Spleen (tissue), 11 donors: Measurements from ENCODE around the gene SH3TC2. TPM values are rescaled to one million over a fixed set of nuclear protein-coding genes. Genes with fewer than 3 reads are reported as not detected.

Experiments used
- DNase-seq: peaks from one replicate; pipeline ENCODE4 v3.0.0-alpha.2; 2020
- H3K27ac ChIP-seq, 8 donors: fragments of 200-600 bp; sonication (generic) in 7 of 8; 1 replicate in 4 of 8; 2 replicates in 4 of 8; pipeline versions ENCODE4 v1.5.0 to v1.8.0; 2016 to 2021; ENCODE audit warnings: inconsistent platforms in 4 of 8, mild to moderate bottlenecking in 4 of 8, moderate library complexity in 1 of 8
- H3K27me3 ChIP-seq, 7 donors: fragments of 200-600 bp; sonication (generic) in 6 of 7; replicated peaks in 1 of 7; 1 replicate in 4 of 7; 2 replicates in 3 of 7; pipeline versions ENCODE4 v1.5.0 to v1.8.0; 2016 to 2021; ENCODE audit warnings: inconsistent platforms in 3 of 7, mild to moderate bottlenecking in 1 of 7
- H3K36me3 ChIP-seq, 6 donors: fragments of 200-600 bp; sonication (generic) in 5 of 6; 1 replicate in 4 of 6; 2 replicates in 2 of 6; pipeline versions ENCODE4 v1.5.0 to v1.8.0; 2016 to 2021; ENCODE audit warnings: inconsistent platforms in 2 of 6
- H3K4me1 ChIP-seq, 6 donors: fragments of 200-600 bp; sonication (generic) in 5 of 6; 1 replicate in 3 of 6; 2 replicates in 3 of 6; pipeline versions ENCODE4 v1.5.0 to v1.8.0; 2016 to 2021; ENCODE audit warnings: inconsistent platforms in 3 of 6
- H3K4me3 ChIP-seq, 8 donors: fragments of 200-600 bp; sonication (generic) in 7 of 8; 1 replicate in 4 of 8; 2 replicates in 4 of 8; pipeline versions ENCODE4 v1.5.0 to v1.8.0; 2016 to 2021; ENCODE audit warnings: inconsistent platforms in 4 of 8, mild to moderate bottlenecking in 4 of 8, moderate library complexity in 2 of 8
- H3K9me3 ChIP-seq, 8 donors: fragments of 200-600 bp; sonication (generic) in 7 of 8; 1 replicate in 4 of 8; 2 replicates in 4 of 8; pipeline versions ENCODE4 v1.5.0 to v1.8.0; 2016 to 2021; ENCODE audit warnings: inconsistent platforms in 4 of 8
- POLR2A ChIP-seq, 3 donors: fragments of 450-650 bp; IDR thresholded peaks; one replicate each; pipeline ENCODE4 v1.5.1; 2017; ENCODE audit warnings: antibody characterized with exemption in 3 of 3, mild to moderate bottlenecking in 1 of 3
- POLR2AphosphoS5 ChIP-seq, 3 donors: sonication (generic); formaldehyde crosslinking; IDR thresholded peaks; one replicate each; pipeline ENCODE4 v1.5.1; 2017; ENCODE audit warnings: antibody characterized with exemption in 3 of 3
- WGBS, 5 donors: extraction: QIAGEN DNeasy Blood & Tissue Kit in 3 of 5; methylation state at CpG; one replicate each; pipeline versions ENCODE4 v1.1.5 to v1.1.7; 2013 to 2018; 5-methylcytosine and 5-hydroxymethylcytosine counted together
- intact Hi-C: fragments of 100-400 bp; cut with DNase I; formaldehyde crosslinking; loops from one replicate; pipeline ENCODE4 v1.15.0; 2023; ENCODE audit warnings: low total_unique reads
- polyA plus RNA-seq, 3 donors: library from polyadenylated mRNA; stranded (reverse); fragments of 200-250 nt; gene quantifications; one replicate each; pipeline ENCODE4 v1.2.1, GENCODE V29; 2013
- total RNA-seq, 7 donors: library from RNA; depleted of rRNA in 3 of 7; stranded (reverse); fragments of >200 nt in 3 of 7; fragmentation: NEBNext Ultra II Directional in 4 of 7; extraction: Animal tissue kit (Norgen Biotek cat#: 25700) in 4 of 7; gene quantifications; one replicate each; pipeline versions ENCODE4 v1.1.0 to v1.2.1, GENCODE V29; 2016 to 2021
- TF ChIP-seq, protein P1 (sequence below), 11 experiments: fragments of 200-600 bp in 7 of 11; fragments of 450-650 bp in 4 of 11; sonication (generic) in 4 of 11; IDR thresholded peaks in 8 of 11; conservative IDR thresholded peaks in 3 of 11; 1 replicate in 7 of 11; 2 replicates in 4 of 11; pipeline versions ENCODE4 v1.4.0 to v1.8.0; 2016 to 2021; ENCODE audit warnings: antibody characterized with exemption in 11 of 11, inconsistent platforms in 4 of 11, mild to moderate bottlenecking in 1 of 11
- donor health status: healthy with polysubstance abuse.
- donor health status: DM: no; HTN: no; CAD: no; lungs with moderate emphysema.
- donor health status: DM: no; HTN: no; CAD: no.
- donor health status: Bipolar disorder and iron deficiency.
- donor health status: healthy.
- donor health status: DM: no; HTN: no; CAD: no.
- donor health status: DM: yes; HTN: yes; CAD: no.

SH3TC2 gene
- total and polyA plus RNA-seq, 10 donors: 0.02 to 2.8 (median 1.4) TPM

- no peaks in the 10 kb centered on the region for H3K9me3 ChIP-seq
- H3K36me3 ChIP-seq: no peaks in the 10 kb centered on the region
- TF ChIP-seq POLR2A (IDR thresholded peaks at IDR 0.05) (no peak), POLR2AphosphoS5 (IDR thresholded peaks at IDR 0.05) (no peak)
- TF ChIP-seq, protein P1, sequence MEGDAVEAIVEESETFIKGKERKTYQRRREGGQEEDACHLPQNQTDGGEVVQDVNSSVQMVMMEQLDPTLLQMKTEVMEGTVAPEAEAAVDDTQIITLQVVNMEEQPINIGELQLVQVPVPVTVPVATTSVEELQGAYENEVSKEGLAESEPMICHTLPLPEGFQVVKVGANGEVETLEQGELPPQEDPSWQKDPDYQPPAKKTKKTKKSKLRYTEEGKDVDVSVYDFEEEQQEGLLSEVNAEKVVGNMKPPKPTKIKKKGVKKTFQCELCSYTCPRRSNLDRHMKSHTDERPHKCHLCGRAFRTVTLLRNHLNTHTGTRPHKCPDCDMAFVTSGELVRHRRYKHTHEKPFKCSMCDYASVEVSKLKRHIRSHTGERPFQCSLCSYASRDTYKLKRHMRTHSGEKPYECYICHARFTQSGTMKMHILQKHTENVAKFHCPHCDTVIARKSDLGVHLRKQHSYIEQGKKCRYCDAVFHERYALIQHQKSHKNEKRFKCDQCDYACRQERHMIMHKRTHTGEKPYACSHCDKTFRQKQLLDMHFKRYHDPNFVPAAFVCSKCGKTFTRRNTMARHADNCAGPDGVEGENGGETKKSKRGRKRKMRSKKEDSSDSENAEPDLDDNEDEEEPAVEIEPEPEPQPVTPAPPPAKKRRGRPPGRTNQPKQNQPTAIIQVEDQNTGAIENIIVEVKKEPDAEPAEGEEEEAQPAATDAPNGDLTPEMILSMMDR (IDR thresholded peaks at IDR 0.05 in 8 of 11, conservative IDR thresholded peaks at IDR 0.05 in 3 of 11): no peak
- no peaks in the 10 kb centered on the region for H3K27me3 ChIP-seq
- no peak overlapping the region for H3K27ac ChIP-seq
- no peak overlapping the region for H3K4me3 ChIP-seq
- intact Hi-C loops: no loop called here
- no peak for DNase-seq
- H3K4me1 ChIP-seq: no peaks in the 10 kb centered on the region
These were observed 55.7 kb downstream of the SH3TC2 start for GRCh38 chr5:149007174-149007573.

DNA sequence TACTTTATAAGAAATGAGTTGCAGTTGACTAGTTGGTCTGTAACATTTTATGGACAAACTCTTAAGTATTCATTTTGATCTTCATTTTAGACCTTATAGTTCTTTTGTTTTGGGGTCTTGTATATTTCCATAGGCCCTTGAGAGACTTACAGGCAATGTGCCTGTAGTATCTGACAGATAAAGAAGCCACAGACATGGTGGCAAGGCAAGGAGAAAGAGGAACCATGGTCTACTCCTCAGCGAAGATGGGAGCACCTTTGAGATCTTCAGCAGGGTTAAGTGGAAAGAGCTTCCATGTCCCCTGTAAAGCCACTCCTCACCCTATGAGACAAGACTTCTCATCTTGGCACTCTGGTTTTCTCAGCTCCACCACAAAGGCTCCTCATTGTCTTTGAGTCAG, 56.4 kb downstream of the SH3TC2 start:
- DNase-seq: no peak
- intact Hi-C loops: no loop called here

GRCh38 chr5:149005077-149005892, 57.6 kb downstream of the SH3TC2 start:
- WGBS, 5 donors: 57 to 72% (median 62%) methylated on average over 2 of the region's 2 CpGs

More for the DNA sequence above, 56.4 kb downstream of the SH3TC2 start:
- H3K4me3 ChIP-seq: no peak overlapping the region
- no peak overlapping the region for H3K27ac ChIP-seq
- H3K4me1 ChIP-seq: no peaks in the 10 kb centered on the region
- no peaks in the 10 kb centered on the region for H3K9me3 ChIP-seq
- WGBS, 5 donors: 76 to 100% (median 88%) methylated on average over 1 of the region's 1 CpG
- no peaks in the 10 kb centered on the region for H3K36me3 ChIP-seq
- no peaks in the 10 kb centered on the region for H3K27me3 ChIP-seq
- TF ChIP-seq POLR2AphosphoS5 (IDR thresholded peaks at IDR 0.05): no peak
- TF ChIP-seq, protein P1 (IDR thresholded peaks at IDR 0.05 in 8 of 11, conservative IDR thresholded peaks at IDR 0.05 in 3 of 11): no peak
- no peak for TF ChIP-seq POLR2A (IDR thresholded peaks at IDR 0.05)

DNA sequence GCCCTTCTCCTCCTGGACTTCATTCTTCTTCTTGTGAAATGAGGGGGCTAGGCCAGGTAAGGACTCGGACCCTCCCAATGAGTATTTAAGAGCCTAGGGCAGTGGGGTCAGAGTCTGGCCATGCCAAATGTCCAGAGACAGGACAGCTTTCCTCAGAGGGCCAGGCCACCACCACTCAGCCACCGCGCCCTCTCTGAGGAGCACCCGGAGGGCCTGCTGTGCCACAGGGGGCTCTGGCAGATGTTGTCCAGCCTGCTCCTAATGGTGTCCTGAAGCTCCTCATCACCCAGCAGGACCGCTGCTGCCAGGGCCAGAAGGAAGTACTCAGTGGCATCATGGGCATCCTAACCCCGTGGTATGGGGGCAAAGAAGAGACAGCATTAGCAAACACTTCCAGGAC, 58.3 kb downstream of the SH3TC2 start:
- TF ChIP-seq, protein P1 (IDR thresholded peaks at IDR 0.05 in 8 of 11, conservative IDR thresholded peaks at IDR 0.05 in 3 of 11): no peak
- TF ChIP-seq POLR2A (IDR thresholded peaks at IDR 0.05): no peak
- TF ChIP-seq POLR2AphosphoS5 (IDR thresholded peaks at IDR 0.05): no peak
- Histone ChIP-seq H3K9me3 (no peaks in the 10 kb centered on the region), H3K36me3 (no peaks in the 10 kb centered on the region), H3K27ac (no peak overlapping the region), H3K27me3 (no peaks in the 10 kb centered on the region), H3K4me1 (no peaks in the 10 kb centered on the region), H3K4me3 (no peak overlapping the region)
- intact Hi-C loops: no loop called here
- 86 to 98% (median 88%) methylated on average over 2 to 6 of the region's 6 CpGs for WGBS, 5 donors
- DNase-seq: no peak

More at GRCh38 chr5:149005077-149005892, 57.6 kb downstream of the SH3TC2 start:
- Histone ChIP-seq H3K4me1 (no peaks in the 10 kb centered on the region), H3K9me3 (no peaks in the 10 kb centered on the region), H3K36me3 (no peaks in the 10 kb centered on the region), H3K27me3 (no peaks in the 10 kb centered on the region), H3K27ac (no peak overlapping the region), H3K4me3 (no peak overlapping the region)
- no peak for TF ChIP-seq POLR2A (IDR thresholded peaks at IDR 0.05)
- TF ChIP-seq POLR2AphosphoS5 (IDR thresholded peaks at IDR 0.05): no peak
- TF ChIP-seq, protein P1 (IDR thresholded peaks at IDR 0.05 in 8 of 11, conservative IDR thresholded peaks at IDR 0.05 in 3 of 11): no peak
- intact Hi-C loops: no loop called here
- DNase-seq: no peak
